SK-N-SH (cell line): ENCODE data around the gene OBSCN. TPM values are rescaled to one million over a fixed set of nuclear protein-coding genes. Genes with fewer than 3 reads are reported as not detected.

Experiments
- CTCF ChIA-PET: fragments of 300-600, 350-600 bp; formaldehyde crosslinking; extraction: SDS; loops from one replicate; lab custom pipeline; 2021; lab: Yijun Ruan, JAX
- POLR2A ChIA-PET: fragments of 350-600 bp; sonication (Branson Sonifier 250); formaldehyde crosslinking; extraction: SDS; loops from one replicate; lab custom pipeline; 2020; ENCODE audit warnings: antibody characterized with exemption, inconsistent platforms; lab: Yijun Ruan, JAX
- DNase-seq: peaks from one replicate; pipeline ENCODE4 v3.0.0; 2012
- H2AFZ ChIP-seq: fragments of 200-600 bp; sonication (generic); 2 replicates; pipeline ENCODE4 v1.8.1; 2016; ENCODE audit warnings: antibody characterized with exemption, mild to moderate bottlenecking, low read depth
- H3F3A ChIP-seq: fragments of 200-600 bp; sonication (generic); replicated peaks from 2 replicates; pipeline ENCODE3; 2016; ENCODE audit warnings: antibody characterized with exemption, mild to moderate bottlenecking; ENCODE audit not compliant: insufficient read depth
- H3K27ac ChIP-seq, 2 experiments: fragments of 200-500 bp in 1 of 2; fragments of 200-600 bp in 1 of 2; sonication (Bioruptor generic) in 1 of 2; sonication (generic), shearing (Covaris generic) in 1 of 2; 2 replicates each; pipeline versions ENCODE4 v1.5.1 to v1.6.1; 2014 to 2016; ENCODE audit warnings: low read depth in 2 of 2, inconsistent platforms in 1 of 2, low read length in 1 of 2, mild to moderate bottlenecking in 1 of 2, mixed read lengths in 1 of 2
- H3K27me3 ChIP-seq: fragments of 200-600 bp; sonication (generic), shearing (Covaris generic); 2 replicates; pipeline ENCODE4 v1.6.1; 2016; ENCODE audit warnings: mixed run types; ENCODE audit not compliant: insufficient read depth
- H3K36me3 ChIP-seq, 2 experiments: fragments of 200-500 bp in 1 of 2; fragments of 200-600 bp in 1 of 2; sonication (Bioruptor generic) in 1 of 2; sonication (generic) in 1 of 2; replicated peaks in 1 of 2; 2 replicates each; pipeline versions ENCODE3 to v1.5.1; 2014 to 2016; ENCODE audit warnings: low read length in 1 of 2, mild to moderate bottlenecking in 1 of 2; ENCODE audit not compliant: insufficient read depth in 2 of 2, control insufficient read depth in 1 of 2
- H3K4me1 ChIP-seq, 2 experiments: fragments of 200-500 bp in 1 of 2; fragments of 200-600 bp in 1 of 2; sonication (Bioruptor generic) in 1 of 2; sonication (generic), shearing (Covaris generic) in 1 of 2; 2 replicates each; pipeline versions ENCODE4 v1.5.1 to v1.6.1; 2014 to 2016; ENCODE audit warnings: low read depth in 1 of 2, low read length in 1 of 2, mixed run types in 1 of 2; ENCODE audit not compliant: insufficient read depth in 2 of 2, control insufficient read depth in 1 of 2
- H3K4me2 ChIP-seq: fragments of 200-600 bp; sonication (generic), shearing (Covaris generic); 2 replicates; pipeline ENCODE4 v1.6.1; 2017; ENCODE audit warnings: mixed run types
- H3K4me3 ChIP-seq, 2 experiments: fragments of 200-500 bp in 1 of 2; fragments of 200-600 bp in 1 of 2; sonication (Bioruptor generic) in 1 of 2; sonication (generic), shearing (Covaris generic) in 1 of 2; 2 replicates each; pipeline versions ENCODE4 v1.5.1 to v1.8.1; 2014 to 2016; ENCODE audit warnings: low read depth in 2 of 2, inconsistent platforms in 1 of 2, low read length in 1 of 2, mild to moderate bottlenecking in 1 of 2, mixed read lengths in 1 of 2, moderate library complexity in 1 of 2
- H3K79me2 ChIP-seq: fragments of 200-600 bp; sonication (generic); 2 replicates; pipeline ENCODE4 v1.8.1; 2017; ENCODE audit warnings: mild to moderate bottlenecking; ENCODE audit not compliant: insufficient read depth
- H3K9ac ChIP-seq: fragments of 200-600 bp; sonication (generic); 2 replicates; pipeline ENCODE4 v1.6.1; 2017; ENCODE audit warnings: mixed run types
- H3K9me2 ChIP-seq: fragments of 200-600 bp; sonication (generic); 2 replicates; pipeline ENCODE4 v1.6.1; 2017; ENCODE audit warnings: mixed run types
- H3K9me3 ChIP-seq: fragments of 200-600 bp; sonication (generic); 2 replicates; pipeline ENCODE4 v1.6.1; 2017; ENCODE audit warnings: mixed run types, mild to moderate bottlenecking, moderate library complexity
- H4K20me1 ChIP-seq: fragments of 200-600 bp; sonication (generic); 2 replicates; pipeline ENCODE4 v1.6.1; 2017; ENCODE audit warnings: mild to moderate bottlenecking, mixed run types; ENCODE audit not compliant: insufficient read depth
- CHD2 ChIP-seq: fragments of 150-350 bp; IDR thresholded peaks from 2 replicates; pipeline ENCODE4 v1.6.1; 2018; ENCODE audit warnings: low read length; ENCODE audit not compliant: partially characterized antibody
- CTCF ChIP-seq: fragments of 200-600 bp; sonication (generic); IDR thresholded peaks from 2 replicates; pipeline ENCODE4 v1.6.1; 2017; ENCODE audit warnings: antibody characterized with exemption, mild to moderate bottlenecking, moderate library complexity
- ELF1 ChIP-seq: IDR thresholded peaks from 2 replicates; pipeline ENCODE4 v1.4.0; 2012
- FOSL2 ChIP-seq: IDR thresholded peaks from 2 replicates; pipeline ENCODE4 v1.4.0; 2012; ENCODE audit warnings: low read depth, mild to moderate bottlenecking, moderate library complexity, borderline replicate concordance
- FOXM1 ChIP-seq: IDR thresholded peaks from 2 replicates; pipeline ENCODE4 v1.4.0; 2012; ENCODE audit warnings: low read depth, mild to moderate bottlenecking
- GABPA ChIP-seq: IDR thresholded peaks from 2 replicates; pipeline ENCODE4 v1.4.0; 2012; ENCODE audit warnings: low read depth, mild to moderate bottlenecking
- JUND ChIP-seq: IDR thresholded peaks from 2 replicates; pipeline ENCODE4 v1.4.0; 2012
- MEF2A ChIP-seq: IDR thresholded peaks from 2 replicates; pipeline ENCODE4 v1.4.0; 2012; ENCODE audit warnings: low read depth, borderline replicate concordance
- NFIC ChIP-seq: IDR thresholded peaks from 2 replicates; pipeline ENCODE4 v1.4.0; 2012; ENCODE audit warnings: borderline replicate concordance
- PBX3 ChIP-seq: IDR thresholded peaks from 2 replicates; pipeline ENCODE4; 2012
- RAD21 ChIP-seq: IDR thresholded peaks from 2 replicates; pipeline ENCODE4 v1.6.1; 2012; ENCODE audit warnings: mild to moderate bottlenecking, low read length
- REST ChIP-seq: IDR thresholded peaks from 2 replicates; pipeline ENCODE4 v1.6.1; 2012; ENCODE audit warnings: mild to moderate bottlenecking, low read depth, low read length, moderate library complexity
- RXRA ChIP-seq: IDR thresholded peaks from 2 replicates; pipeline ENCODE4 v1.4.0; 2012; ENCODE audit warnings: low read depth, mild to moderate bottlenecking, borderline replicate concordance
- SMC3 ChIP-seq: IDR thresholded peaks from 2 replicates; pipeline ENCODE4 v1.6.1; 2012; ENCODE audit warnings: low read depth, low read length, improper control_type of control experiment
- TAF1 ChIP-seq: IDR thresholded peaks from 2 replicates; pipeline ENCODE4 v1.6.1; 2012; ENCODE audit warnings: low read depth, mild to moderate bottlenecking, low read length, moderate library complexity, borderline replicate concordance
- YY1 ChIP-seq: IDR thresholded peaks from 2 replicates; pipeline ENCODE4 v1.4.0; 2012; ENCODE audit warnings: low read depth, mild to moderate bottlenecking
- WGBS: methylation state at CpG from one replicate; pipeline ENCODE4 v1.1.6; 2017; ENCODE audit warnings: low lambda C conversion rate; 5-methylcytosine and 5-hydroxymethylcytosine counted together
- polyA plus RNA-seq, 3 experiments: library from polyadenylated mRNA; depleted of rRNA; stranded (reverse); fragments of >200 nt; gene quantifications; 2 replicates each; pipeline ENCODE4 v1.2.3, GENCODE V29; 2012
- TF ChIP-seq, protein P1 (sequence below): fragments of 150-350 bp; IDR thresholded peaks from 2 replicates; pipeline ENCODE4 v1.6.1; 2016; ENCODE audit warnings: mild to moderate bottlenecking, low read depth, low read length

OBSCN gene
- polyA plus RNA-seq, 1 of the 3 experiments (the other 2 are of a cell fraction) = 4.0 TPM

GRCh38 chr1:228411548-228412430 is 203.9 kb downstream of the OBSCN start:
- POLR2A ChIA-PET = no interaction called here
- TF ChIP-seq RXRA = no peak

DNA sequence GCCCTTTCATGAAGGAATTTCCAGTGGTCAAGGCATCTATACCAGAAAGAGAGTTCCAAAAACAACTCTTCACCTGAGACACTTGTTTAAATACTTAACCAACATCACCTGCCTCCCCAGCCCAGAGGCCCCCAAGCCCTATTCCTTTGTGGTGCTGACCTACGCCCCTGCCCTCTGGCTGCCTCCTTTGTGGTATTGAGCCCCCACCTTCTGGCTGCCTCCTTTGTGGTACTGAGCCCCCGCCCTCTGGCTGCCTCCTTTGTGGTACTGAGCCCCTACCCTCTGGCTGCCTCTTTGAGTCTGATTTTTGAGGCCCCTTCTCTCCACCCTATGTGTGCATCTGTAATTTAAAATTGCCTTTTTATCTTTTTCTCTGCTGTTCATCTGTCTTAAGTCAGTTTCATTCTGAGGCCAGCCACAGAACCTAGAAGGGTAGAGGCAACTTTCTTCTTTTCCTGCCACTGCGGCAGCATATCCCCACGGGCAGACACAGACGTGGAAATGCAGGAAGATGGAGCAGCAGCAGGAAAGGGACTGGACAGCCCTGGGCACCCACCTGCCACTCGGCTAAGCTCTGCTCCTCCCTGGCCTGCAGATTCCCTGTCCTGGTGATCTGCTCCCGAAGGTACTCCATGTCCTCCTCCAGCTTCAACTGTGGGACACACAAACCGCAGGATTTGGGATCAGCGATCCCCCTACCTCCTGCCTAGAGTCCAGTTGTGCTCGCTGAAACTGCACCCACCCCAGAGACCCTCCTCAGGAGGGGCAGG is 205.6 kb downstream of the OBSCN start:
- Histone ChIP-seq H2AFZ (no peak overlapping the region), H3K4me2 (no peak overlapping the region), H3K4me3 (no peak overlapping the region), H3K79me2 (peaks cover under 1% of the 10 kb centered on the region; the same call in 1 of the 2 replicates)
- CTCF ChIA-PET = interaction anchor here (1.0 to 1.1 kb wide), 2 partner anchors 8 to 88 kb away, joined by 3 read pairs; no protein-coding TSS in a partner anchor
- no peak for TF ChIP-seq CHD2
- TF ChIP-seq NFIC = no peak
- no peak for TF ChIP-seq YY1
- no peak for TF ChIP-seq RAD21
- no peak for TF ChIP-seq JUND
- TF ChIP-seq SMC3 = no peak
- no peak for TF ChIP-seq MEF2A
- TF ChIP-seq TAF1 = no peak
- TF ChIP-seq FOXM1 = no peak
- no peak for TF ChIP-seq ELF1
- TF ChIP-seq GABPA = no peak
- no peak for TF ChIP-seq FOSL2
- TF ChIP-seq REST = no peak
- no peak for TF ChIP-seq RXRA
- TF ChIP-seq PBX3 = no peak
- TF ChIP-seq CTCF = no peak
- TF ChIP-seq, protein P1, sequence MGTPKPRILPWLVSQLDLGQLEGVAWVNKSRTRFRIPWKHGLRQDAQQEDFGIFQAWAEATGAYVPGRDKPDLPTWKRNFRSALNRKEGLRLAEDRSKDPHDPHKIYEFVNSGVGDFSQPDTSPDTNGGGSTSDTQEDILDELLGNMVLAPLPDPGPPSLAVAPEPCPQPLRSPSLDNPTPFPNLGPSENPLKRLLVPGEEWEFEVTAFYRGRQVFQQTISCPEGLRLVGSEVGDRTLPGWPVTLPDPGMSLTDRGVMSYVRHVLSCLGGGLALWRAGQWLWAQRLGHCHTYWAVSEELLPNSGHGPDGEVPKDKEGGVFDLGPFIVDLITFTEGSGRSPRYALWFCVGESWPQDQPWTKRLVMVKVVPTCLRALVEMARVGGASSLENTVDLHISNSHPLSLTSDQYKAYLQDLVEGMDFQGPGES = no peak
- TF ChIP-seq, all 33 proteins: peak for 0
- POLR2A ChIA-PET = no interaction called here
- no peaks in the 10 kb centered on the region for H3K9me3 ChIP-seq
- no peaks in the 10 kb centered on the region for H3K27me3 ChIP-seq
- H3F3A ChIP-seq = no peaks in the 10 kb centered on the region
- H3K27ac ChIP-seq = no peak overlapping the region
- H3K9me2 ChIP-seq = no peaks in the 10 kb centered on the region
- no peak overlapping the region for H3K9ac ChIP-seq
- no peak for DNase-seq
- H4K20me1 ChIP-seq = no peaks in the 10 kb centered on the region
- WGBS = 95% methylated on average over 10 of the region's 10 CpGs
- H3K4me1 ChIP-seq = peaks cover 0 to 16% of the 10 kb centered on the region in 2 experiments; a peak in 2 of 4 replicates
- peaks cover 0 to 3% of the 10 kb centered on the region in 2 experiments for H3K36me3 ChIP-seq

More at GRCh38 chr1:228411548-228412430, 203.9 kb downstream of the OBSCN start:
- peaks cover 4 to 22% of the 10 kb centered on the region in 2 experiments; a peak in 3 of 4 replicates for H3K4me1 ChIP-seq
- H3K4me3 ChIP-seq = no peak overlapping the region
- H4K20me1 ChIP-seq = no peaks in the 10 kb centered on the region
- peaks cover 0 to 3% of the 10 kb centered on the region in 2 experiments for H3K36me3 ChIP-seq
- no peaks in the 10 kb centered on the region for H3K9me3 ChIP-seq
- CTCF ChIA-PET = interaction anchor here (1.1 kb wide), 1 partner anchor 45 kb away, joined by 5 read pairs; no protein-coding TSS in a partner anchor
- no peak overlapping the region for H3K9ac ChIP-seq
- WGBS = 92% methylated on average over 8 of the region's 9 CpGs
- H3K9me2 ChIP-seq = no peaks in the 10 kb centered on the region
- H3K27me3 ChIP-seq = no peaks in the 10 kb centered on the region
- no peak overlapping the region for H2AFZ ChIP-seq
- H3F3A ChIP-seq = no peaks in the 10 kb centered on the region
- H3K4me2 ChIP-seq = no peak overlapping the region
- no peak for DNase-seq
- no peak overlapping the region for H3K27ac ChIP-seq
- peaks cover 15% of the 10 kb centered on the region for H3K79me2 ChIP-seq
